ENCODE data around the gene ACAD9. TPM values are rescaled to one million over a fixed set of nuclear protein-coding genes. Genes with fewer than 3 reads are reported as not detected.
A peak's percentile ranks its signal among the peaks of the same experiment; 100 is the strongest.

The ACAD9 gene
- total and polyA plus RNA-seq, 11 donors = 24.6 to 44.9 (median 36.5) TPM

DNA sequence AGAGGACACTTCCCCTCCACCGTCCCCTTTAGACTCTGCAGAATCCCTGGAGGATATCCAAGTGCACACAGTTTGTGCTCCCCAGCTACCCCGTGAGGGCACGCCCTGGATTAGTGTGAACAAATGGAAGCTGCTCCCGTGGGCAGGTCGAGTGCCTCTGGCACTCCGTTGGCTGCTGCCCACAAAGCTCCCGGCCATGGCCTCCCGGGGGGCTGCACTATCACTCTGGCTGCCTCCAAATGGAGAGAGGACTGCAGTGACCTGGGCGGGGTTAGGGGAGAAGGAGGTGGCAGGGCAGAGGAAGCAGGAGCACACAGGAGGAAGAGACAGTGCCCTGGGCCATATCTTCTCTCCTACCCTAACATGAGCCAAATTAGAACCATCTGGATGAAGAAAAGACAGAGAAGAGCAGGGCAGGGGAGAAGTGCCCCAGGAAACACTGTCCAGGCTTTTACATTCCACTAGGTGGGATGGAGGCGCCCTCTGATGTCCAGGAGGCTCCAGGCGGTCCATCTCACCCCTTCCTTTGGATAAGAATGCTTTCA lies 29.4 kb upstream of the ACAD9 start:
- DNase-seq (no peak), ATAC-seq (no peak)
- TF ChIP-seq POLR2A (IDR thresholded peaks at IDR 0.05) = no peak
- peak in 2 of 12 donors; percentile 14 to 21 for TF ChIP-seq CTCF (IDR thresholded peaks at IDR 0.05)
- H3K4me1 ChIP-seq = peaks cover 0 to 25% (median 9%) of the 10 kb centered on the region in 12 donors
- 48 to 56% (median 55%) methylated on average over 10 to 11 of the region's 11 CpGs for WGBS, 4 donors
- H3K27me3 ChIP-seq = no peaks in the 10 kb centered on the region
- no peak overlapping the region for H3K27ac ChIP-seq
- no peaks in the 10 kb centered on the region for H3K36me3 ChIP-seq
- intact Hi-C loops (cut with DNase I) = loop anchor here in 8 of 10 donors (2.0 to 10.0 kb wide), 9 partner anchors 48 to 235 kb away; no protein-coding TSS in a partner anchor
- no peak overlapping the region for H3K4me3 ChIP-seq
- peaks cover 0 to 14% (median 10%) of the 10 kb centered on the region in 12 donors for H3K9me3 ChIP-seq

DNA sequence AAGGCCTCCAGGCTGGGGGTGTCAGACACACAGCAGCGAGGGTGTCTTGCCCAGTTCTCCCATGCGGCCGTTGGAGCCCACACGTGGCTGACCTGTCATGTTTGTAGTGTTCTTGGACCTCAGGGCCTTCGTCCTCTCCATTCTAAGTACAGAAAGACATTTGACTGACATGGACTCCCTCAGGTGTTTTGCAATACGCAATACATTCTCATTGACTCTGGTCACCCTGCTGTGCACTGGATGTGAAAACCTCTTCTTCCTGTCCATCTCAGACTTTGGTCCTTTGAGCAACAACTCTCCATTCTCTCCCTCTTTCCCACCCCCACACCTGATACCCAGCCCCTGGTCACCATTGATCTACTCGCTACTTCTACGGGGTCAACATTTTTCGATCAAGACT lies 28.9 kb upstream of the ACAD9 start:
- peaks cover 0 to 25% (median 4%) of the 10 kb centered on the region in 12 donors for H3K4me1 ChIP-seq
- H3K27ac ChIP-seq = no peak overlapping the region
- peaks cover 0 to 17% (median 12%) of the 10 kb centered on the region in 12 donors for H3K9me3 ChIP-seq
- H3K4me3 ChIP-seq = no peak overlapping the region
- H3K27me3 ChIP-seq = no peaks in the 10 kb centered on the region
- TF ChIP-seq CTCF (IDR thresholded peaks at IDR 0.05) = no peak
- TF ChIP-seq POLR2A (IDR thresholded peaks at IDR 0.05) = no peak
- no peak for ATAC-seq
- 91 to 95% (median 91%) methylated on average over 9 of the region's 9 CpGs for WGBS, 4 donors
- no peaks in the 10 kb centered on the region for H3K36me3 ChIP-seq
- intact Hi-C loops (cut with DNase I) = no loop called here
- DNase-seq = no peak

DNA sequence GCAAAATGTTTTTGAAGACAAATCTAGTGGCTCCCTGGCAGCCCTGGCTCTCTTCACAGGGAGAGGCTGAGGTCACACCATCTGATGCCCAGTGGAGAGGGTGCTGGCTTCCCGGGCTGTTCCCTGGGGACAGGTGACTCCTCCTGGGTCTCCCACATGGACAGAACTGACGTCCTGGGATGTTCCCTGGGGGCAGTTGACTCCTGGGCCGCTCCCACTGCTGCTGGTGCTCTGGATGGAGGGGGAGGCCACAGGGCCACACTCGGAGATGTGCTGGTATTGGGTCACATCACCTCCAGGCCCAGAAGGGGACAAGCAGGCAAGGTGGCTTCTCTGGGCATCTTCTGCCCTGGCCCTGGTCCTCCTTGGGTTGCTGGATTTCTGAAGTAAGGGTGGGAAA lies 27.8 kb upstream of the ACAD9 start:
- TF ChIP-seq POLR2A (IDR thresholded peaks at IDR 0.05) = no peak
- TF ChIP-seq CTCF (IDR thresholded peaks at IDR 0.05) = no peak
- intact Hi-C loops (cut with DNase I) = no loop called here
- peaks cover 0 to 14% (median 0%) of the 10 kb centered on the region in 12 donors for H3K4me1 ChIP-seq
- no peak overlapping the region for H3K27ac ChIP-seq
- H3K9me3 ChIP-seq = peaks cover 0 to 17% (median 12%) of the 10 kb centered on the region in 12 donors
- WGBS, 4 donors = 50 to 77% (median 58%) methylated on average over 3 to 4 of the region's 4 CpGs
- no peaks in the 10 kb centered on the region for H3K36me3 ChIP-seq
- H3K4me3 ChIP-seq = no peak overlapping the region
- ATAC-seq (no peak), DNase-seq (no peak)
- H3K27me3 ChIP-seq = no peaks in the 10 kb centered on the region

GRCh38 chr3:128853826-128854225 lies 25.6 kb upstream of the ACAD9 start:
- intact Hi-C loops (cut with DNase I) = no loop called here
- Histone ChIP-seq H3K4me1 (peaks cover 0 to 12% (median 0%) of the 10 kb centered on the region in 12 donors), H3K27me3 (no peaks in the 10 kb centered on the region), H3K9me3 (peaks cover 0 to 27% (median 21%) of the 10 kb centered on the region in 12 donors), H3K4me3 (no peak overlapping the region), H3K36me3 (no peaks in the 10 kb centered on the region), H3K27ac (peak overlapping the region in 1 of 12 donors; percentile 71)
- 89 to 95% (median 93%) methylated on average over 4 to 5 of the region's 5 CpGs; no CpG with 5 or more reads in 1 of the 4 donors for WGBS, 4 donors
- TF ChIP-seq CTCF (IDR thresholded peaks at IDR 0.05) (no peak), POLR2A (IDR thresholded peaks at IDR 0.05) (no peak)
- no peak for ATAC-seq
- no peak for DNase-seq
